ENCODE measurements around the gene FFAR3. TPM values are rescaled to one million over a fixed set of nuclear protein-coding genes. Genes with fewer than 3 reads are reported as not detected.

FFAR3 gene
- total RNA-seq, 2 donors from 2014 or later, result 0.27 TPM; not detected in 1

- H3K4me1 ChIP-seq, result no peaks in the 10 kb centered on the region
- H3K9ac ChIP-seq (ENCODE audit: low read depth in 2 of 2, low read length in 2 of 2), result no peak overlapping the region
- no peak for TF ChIP-seq CTCF (IDR thresholded peaks at IDR 0.05)
- intact Hi-C loops (cut with DNase I), result no loop called here
- DNase-seq, result no peak
- H3K4me3 ChIP-seq, result no peak overlapping the region
- H3K27ac ChIP-seq, result no peak overlapping the region
- H3K9me3 ChIP-seq, result no peaks in the 10 kb centered on the region
- no peaks in the 10 kb centered on the region for H3K36me3 ChIP-seq
- H3K27me3 ChIP-seq, result no peaks in the 10 kb centered on the region
Measured at GRCh38 chr19:35381318-35381717, 23.1 kb downstream of the FFAR3 start.

GRCh38 chr19:35381926-35382325 lies 23.7 kb downstream of the FFAR3 start:
- intact Hi-C loops (cut with DNase I), result no loop called here

GRCh38 chr19:35383536-35383935 lies 25.3 kb downstream of the FFAR3 start:
- no peaks in the 10 kb centered on the region for H3K36me3 ChIP-seq
- no peak for DNase-seq
- H3K9me3 ChIP-seq, result no peaks in the 10 kb centered on the region
- H3K4me1 ChIP-seq, result no peaks in the 10 kb centered on the region
- H3K4me3 ChIP-seq, result no peak overlapping the region
- H3K27me3 ChIP-seq, result no peaks in the 10 kb centered on the region
- no peak overlapping the region for H3K27ac ChIP-seq
- H3K9ac ChIP-seq (ENCODE audit: low read depth in 2 of 2, low read length in 2 of 2), result no peak overlapping the region
- no peak for TF ChIP-seq CTCF (IDR thresholded peaks at IDR 0.05)
- intact Hi-C loops (cut with DNase I), result no loop called here

More at GRCh38 chr19:35381926-35382325, 23.7 kb downstream of the FFAR3 start:
- H3K27me3 ChIP-seq, result no peaks in the 10 kb centered on the region
- H3K4me3 ChIP-seq, result no peak overlapping the region
- no peak for DNase-seq
- no peak for TF ChIP-seq CTCF (IDR thresholded peaks at IDR 0.05)
- H3K9me3 ChIP-seq, result no peaks in the 10 kb centered on the region
- no peak overlapping the region for H3K9ac ChIP-seq (ENCODE audit: low read depth in 2 of 2, low read length in 2 of 2)
- no peaks in the 10 kb centered on the region for H3K36me3 ChIP-seq
- no peak overlapping the region for H3K27ac ChIP-seq
- no peaks in the 10 kb centered on the region for H3K4me1 ChIP-seq

GRCh38 chr19:35388277-35389054 lies 30.2 kb downstream of the FFAR3 start:
- H3K4me3 ChIP-seq, result no peak overlapping the region
- no peak overlapping the region for H3K9ac ChIP-seq (ENCODE audit: low read depth in 2 of 2, low read length in 2 of 2)
- no peaks in the 10 kb centered on the region for H3K9me3 ChIP-seq
- intact Hi-C loops (cut with DNase I), result no loop called here
- no peak overlapping the region for H3K27ac ChIP-seq
- no peak for TF ChIP-seq CTCF (IDR thresholded peaks at IDR 0.05)
- DNase-seq, result peak; percentile 7
- no peaks in the 10 kb centered on the region for H3K27me3 ChIP-seq
- no peaks in the 10 kb centered on the region for H3K36me3 ChIP-seq
- H3K4me1 ChIP-seq, result no peaks in the 10 kb centered on the region

GRCh38 chr19:35389192-35389861 lies 31.1 kb downstream of the FFAR3 start:
- H3K36me3 ChIP-seq, result no peaks in the 10 kb centered on the region
- no peak overlapping the region for H3K9ac ChIP-seq (ENCODE audit: low read depth in 2 of 2, low read length in 2 of 2)
- no peaks in the 10 kb centered on the region for H3K27me3 ChIP-seq
- no peaks in the 10 kb centered on the region for H3K9me3 ChIP-seq
- H3K27ac ChIP-seq, result no peak overlapping the region
- H3K4me3 ChIP-seq, result no peak overlapping the region
- H3K4me1 ChIP-seq, result no peaks in the 10 kb centered on the region
- DNase-seq, result peak; percentile 19
- intact Hi-C loops (cut with DNase I), result no loop called here
- TF ChIP-seq CTCF (IDR thresholded peaks at IDR 0.05), result no peak

Data from colonic mucosa (tissue), 4 donors.